COR-L47 (cell line): ENCODE measurements around the gene DUSP12.
"Not testable (repeated sequence)": the region's sequence is repeated elsewhere in the genome, so short reads cannot be mapped to it uniquely, and the experiment has no call there.

Experiments
- DNase-seq: peaks from one replicate; lab custom pipeline; 2025; lab: John Stamatoyannopoulos, UW

The DUSP12 gene

DNA sequence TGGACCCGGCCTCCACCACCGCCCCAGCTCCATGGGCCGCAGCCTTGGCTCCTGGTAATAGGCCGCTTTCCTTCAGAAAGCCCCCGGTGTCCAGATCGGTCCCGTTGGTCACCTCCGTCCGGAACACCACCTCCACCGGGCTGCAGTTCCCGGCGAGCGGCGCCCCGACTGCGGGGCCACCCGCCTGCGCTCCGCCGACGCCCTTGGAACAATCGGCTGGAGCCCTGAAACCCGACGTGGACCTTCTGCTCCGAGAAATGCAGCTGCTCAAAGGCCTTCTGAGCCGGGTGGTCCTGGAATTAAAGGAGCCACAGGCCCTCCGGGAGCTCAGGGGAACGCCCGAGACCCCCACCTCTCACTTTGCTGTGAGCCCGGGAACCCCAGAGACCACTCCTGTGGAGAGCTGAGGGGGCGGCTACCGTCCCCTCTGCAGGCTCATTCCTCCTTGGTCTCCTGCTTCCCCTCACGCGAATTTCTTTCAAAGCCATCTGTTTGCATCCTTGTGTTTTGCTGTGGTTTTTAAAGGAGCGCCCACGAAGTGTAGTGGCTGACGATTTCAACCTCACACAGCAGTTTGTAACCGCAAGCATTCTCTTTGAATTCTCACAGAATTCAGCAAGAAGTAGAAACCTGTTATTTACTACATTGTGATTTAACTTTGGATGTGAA lies 22.2 kb upstream of the DUSP12 start:
- DNase-seq: no peak

DNA sequence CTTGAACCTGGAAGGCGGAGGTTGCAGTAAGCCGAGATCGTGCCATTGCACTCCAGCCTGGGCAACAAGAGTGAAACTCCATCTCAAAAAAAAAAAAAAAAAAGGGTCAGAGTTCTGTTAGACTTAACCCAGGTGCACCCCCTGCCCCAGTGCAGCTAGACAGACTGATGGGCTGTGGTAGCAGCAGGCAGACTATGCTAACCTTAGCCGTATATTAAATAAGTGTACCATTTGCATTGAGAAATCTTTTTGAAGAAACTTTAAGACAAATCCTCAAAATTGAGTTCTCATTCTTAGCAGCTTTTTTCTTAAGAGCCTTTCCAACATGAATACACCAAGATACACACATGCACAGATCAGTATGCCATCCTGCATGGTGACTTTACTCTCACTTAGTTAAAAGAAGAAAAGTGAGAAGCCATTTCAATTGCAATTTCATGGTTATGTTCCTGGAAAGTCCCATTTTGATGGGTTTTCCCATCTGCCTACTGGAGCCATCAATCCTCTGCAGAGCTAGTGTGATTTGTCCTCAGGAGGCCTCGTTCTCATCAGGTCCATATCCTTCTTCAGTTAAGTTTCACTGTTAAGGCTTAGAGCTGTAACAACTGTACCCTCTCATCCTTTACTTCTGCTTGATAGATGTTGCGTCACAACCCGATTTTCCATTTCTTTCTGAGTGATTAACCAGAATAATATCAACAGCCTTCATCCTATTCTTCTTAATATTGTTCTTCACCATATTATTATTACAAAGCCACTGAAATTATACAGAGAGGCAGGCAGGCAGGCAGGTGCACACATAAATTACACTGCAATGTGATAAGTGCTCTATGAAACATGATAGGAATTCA lies 21.0 kb upstream of the DUSP12 start:
- no peak for DNase-seq

DNA sequence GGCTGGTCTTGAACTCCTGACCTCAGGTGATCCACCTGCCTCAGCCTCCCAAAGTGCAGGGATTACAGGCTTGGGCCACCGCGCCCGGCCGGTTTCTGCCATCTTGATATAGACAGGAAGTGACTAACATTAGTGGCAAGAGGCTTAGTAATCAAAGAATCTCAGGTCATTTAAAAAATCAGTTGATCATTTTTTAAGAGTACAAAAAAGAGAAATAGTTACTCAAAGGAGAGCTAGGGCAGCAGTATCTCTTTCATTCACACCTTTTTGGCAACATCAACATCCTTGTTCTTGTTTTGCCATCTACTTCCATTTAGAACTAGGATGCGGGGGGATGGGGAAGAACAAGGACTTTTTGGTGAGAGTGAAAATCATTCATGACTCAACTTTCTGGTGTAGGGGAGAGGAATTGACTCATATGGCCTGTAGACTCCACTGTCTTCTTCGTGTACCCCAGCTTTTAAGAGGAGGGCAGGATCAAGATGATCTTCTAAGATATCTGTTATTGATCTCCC lies 19.5 kb upstream of the DUSP12 start:
- no peak for DNase-seq

DNA sequence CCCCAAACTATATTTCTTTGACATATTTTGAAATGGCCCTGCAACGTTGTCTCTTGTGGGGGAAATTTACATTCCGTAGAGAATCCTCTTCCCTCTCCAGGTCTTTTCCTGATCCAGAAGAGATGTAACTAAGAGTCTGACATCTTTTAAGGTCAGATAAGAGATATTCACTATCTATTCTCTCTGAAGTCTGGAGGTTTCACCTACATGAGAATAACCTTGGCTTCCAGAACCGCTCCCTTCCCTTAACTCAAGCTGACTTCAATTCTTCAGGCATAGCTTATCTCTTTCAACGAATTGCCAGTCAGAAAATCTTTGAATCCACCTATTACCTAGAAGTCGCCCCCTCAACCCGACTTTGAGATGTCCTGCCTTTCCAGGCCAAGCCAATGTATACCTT lies 18.3 kb upstream of the DUSP12 start:
- DNase-seq: no peak

DNA sequence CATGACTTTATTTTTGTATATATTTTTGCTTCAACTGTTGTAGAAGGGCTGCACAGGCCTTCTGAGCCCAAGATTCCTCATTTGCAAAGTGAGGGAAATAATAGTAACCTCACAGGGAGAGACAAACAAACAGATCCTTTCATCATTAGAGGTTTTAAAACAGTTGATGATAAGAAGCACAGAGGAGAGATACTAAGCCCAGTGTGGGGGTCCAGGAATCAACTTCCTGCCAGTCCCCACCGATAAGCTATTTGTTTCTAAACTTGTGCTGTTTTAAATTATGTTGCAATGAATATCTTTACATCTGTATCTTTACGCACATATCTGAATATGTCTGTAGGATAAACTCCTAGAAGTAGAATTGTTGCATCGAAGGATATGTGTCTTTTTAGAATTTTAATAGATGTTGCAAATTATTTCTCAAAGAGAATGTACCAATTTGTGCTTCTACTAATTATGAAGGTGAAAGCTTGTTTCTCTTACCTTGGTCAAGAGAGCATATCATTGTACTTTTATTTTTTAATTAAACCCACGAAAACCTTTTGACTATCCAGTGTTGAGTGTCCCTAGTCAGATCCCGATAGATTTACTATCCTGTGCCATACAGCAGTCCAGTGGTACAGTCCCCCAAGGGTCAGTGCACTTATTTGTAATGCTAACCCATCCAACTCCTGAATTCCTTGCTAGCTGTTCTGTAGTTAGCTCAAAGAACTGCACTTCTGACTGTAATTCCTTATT lies 17.4 kb upstream of the DUSP12 start:
- DNase-seq: no peak

DNA sequence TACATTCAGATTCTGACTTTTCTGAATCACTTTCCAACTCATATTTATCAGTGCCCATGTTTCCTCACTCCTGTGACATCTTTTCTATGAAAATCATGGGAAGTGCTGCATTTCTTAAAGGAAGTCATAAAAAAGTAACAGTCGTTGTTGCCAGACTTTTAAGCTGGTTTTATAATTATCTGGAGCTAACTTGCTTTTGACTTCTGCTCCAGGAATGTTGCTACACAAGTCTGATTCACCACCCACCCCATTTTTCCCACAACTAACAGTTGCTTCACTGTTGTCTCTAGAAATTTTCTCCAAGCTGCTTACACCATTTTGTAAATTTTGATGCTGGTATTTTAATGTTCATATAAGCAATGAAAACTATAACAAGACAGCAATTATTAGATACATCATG lies 16.1 kb upstream of the DUSP12 start:
- DNase-seq: no peak

DNA sequence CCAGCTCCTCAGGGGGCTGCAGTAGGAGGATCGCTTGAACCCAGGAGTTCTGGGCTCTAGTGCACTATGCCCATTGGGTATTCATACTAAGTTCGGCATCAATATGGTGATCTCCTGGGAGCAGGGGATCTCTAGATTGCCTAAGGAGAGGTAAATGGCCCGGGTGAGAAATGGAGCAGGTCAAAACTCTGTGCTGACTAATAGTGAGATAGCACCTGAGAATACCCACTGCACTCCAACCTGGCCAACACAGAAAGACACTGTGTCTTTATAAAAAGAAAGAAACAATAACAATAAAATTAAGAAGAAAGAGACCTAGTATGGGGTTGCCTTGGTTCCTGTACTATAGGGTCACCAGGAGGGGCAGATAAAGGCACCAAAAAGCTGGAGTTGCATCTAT lies 13.7 kb upstream of the DUSP12 start:
- no peak for DNase-seq

DNA sequence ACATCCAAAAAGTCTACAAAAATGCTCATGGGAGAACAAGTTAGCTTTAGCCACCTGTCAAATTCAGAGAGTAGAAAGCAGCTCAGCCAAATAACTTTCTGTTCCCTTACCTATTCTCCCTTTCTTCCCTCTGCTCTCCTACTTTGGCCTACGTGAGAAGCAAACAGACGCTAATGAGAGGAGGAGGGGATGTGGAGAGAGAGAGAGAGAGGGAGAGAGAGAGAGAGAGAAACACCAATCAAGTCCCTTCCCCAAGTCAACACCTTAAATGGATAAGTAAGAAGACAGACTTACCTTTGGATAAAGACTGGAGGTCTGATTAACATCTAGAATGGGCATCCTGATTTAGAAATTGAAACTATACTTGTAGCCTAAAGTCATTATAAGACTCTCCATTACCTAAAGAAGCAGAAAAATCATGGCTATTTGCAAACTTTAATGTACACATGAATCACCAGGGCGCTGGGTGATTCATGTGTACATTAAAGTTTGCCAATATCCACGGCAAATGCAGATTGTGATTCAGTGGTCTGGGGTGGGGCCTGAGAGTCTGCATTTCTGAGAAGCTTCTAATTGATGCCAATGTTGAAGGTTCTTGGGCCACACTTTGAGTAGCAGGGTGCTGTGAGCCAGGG lies 13.1 kb upstream of the DUSP12 start:
- no peak for DNase-seq

DNA sequence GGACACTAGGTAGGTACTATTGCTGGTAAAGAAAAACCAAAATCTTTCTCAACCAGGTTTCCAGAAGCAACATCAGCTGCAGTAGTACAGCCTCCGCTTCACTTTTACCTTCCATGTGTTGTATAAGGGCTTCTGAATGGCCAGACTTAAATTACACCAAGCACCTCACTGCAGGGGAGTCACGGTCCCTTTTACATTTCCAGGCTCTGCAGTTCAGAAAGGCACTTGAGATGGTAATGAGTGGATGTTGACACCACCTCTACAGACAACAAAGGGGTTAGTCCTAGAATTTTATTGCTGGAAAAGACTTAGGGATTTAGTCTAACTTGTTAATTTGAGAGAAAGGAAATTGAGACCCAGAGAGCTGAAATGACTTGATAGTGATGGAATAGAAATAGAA lies 12.0 kb upstream of the DUSP12 start:
- DNase-seq: no peak

DNA sequence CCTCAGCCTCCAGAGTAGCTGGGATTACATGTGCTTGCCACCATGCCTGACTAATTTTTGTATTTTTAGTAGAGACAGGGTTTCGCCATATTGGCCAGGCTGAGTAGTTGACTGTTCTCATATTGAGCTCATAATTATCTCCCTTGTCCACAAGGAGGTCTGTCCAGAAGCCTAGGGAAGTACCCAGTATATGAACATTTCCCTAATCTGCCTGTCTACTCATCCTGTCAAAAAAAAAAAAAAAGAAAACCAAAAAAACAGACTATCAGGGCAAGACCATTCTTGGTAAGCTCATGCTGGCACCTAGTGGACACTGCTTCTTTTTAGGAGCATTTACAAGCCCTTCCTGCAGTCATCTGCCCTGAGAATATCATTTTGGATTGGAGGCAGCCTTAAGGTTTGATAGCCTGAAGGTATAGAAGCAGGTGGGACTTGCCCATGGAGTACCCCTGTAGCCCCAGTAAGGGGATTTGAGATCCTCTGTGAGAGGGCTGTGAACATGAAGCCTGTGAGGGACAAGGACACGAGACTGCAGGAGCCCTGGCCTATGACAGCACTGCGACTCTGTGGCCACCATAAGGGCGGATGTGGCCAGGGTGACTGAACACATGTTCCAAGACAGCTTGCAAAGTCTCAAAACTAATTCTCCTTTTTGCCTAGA lies 10.8 kb upstream of the DUSP12 start:
- DNase-seq: peak; percentile 8

DNA sequence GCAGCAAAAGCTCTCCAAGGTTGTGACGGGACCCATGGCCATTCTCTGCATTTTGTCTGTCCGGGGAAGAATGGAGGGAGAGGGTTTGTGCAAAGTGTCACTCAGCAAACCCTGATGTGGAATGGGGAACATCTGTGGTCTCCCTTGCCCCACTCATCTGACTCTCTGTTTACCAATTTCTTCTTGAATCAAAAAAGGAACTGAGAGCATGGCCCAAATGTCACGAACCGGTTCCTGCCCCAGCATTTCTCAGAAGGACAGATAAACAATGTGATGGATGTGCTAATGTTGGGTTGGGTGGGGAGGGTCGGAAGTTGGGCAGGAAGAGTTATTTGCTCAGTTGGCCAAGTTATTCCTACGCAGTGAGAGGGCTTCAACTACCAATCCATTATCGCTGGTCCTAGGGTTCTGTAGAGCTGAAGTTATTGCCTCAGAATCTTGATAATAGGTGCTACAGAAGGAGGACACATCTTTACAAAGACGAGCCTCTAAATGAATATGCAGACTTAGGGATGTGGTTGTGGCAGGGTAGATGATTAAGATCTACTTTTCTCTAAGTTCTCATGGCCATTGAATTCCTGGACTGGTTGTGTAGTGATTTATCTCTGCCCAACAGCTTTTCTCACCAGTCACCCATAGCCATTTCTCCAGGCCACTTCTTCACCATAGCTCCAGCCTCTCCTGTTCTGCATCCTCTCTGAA lies 9.6 kb upstream of the DUSP12 start:
- no peak for DNase-seq

DNA sequence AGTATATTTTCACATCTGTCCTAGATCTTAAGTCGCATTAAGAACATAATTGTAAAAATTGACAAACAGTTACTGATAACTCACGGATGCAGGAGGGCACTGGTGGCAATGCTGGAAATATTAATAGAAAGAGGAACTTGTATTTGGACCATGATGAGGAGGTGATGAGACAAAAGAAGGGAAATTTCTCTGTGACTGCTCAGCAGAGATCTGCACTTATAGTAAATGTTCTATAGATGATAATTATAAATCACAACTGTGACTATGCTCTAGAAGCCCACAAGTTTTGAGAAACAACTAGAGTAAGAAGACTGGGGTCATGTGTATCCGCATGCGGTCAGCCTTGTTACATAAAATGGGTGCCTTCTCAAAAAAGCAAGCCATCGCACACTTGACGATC lies 8.7 kb upstream of the DUSP12 start:
- DNase-seq: no peak

DNA sequence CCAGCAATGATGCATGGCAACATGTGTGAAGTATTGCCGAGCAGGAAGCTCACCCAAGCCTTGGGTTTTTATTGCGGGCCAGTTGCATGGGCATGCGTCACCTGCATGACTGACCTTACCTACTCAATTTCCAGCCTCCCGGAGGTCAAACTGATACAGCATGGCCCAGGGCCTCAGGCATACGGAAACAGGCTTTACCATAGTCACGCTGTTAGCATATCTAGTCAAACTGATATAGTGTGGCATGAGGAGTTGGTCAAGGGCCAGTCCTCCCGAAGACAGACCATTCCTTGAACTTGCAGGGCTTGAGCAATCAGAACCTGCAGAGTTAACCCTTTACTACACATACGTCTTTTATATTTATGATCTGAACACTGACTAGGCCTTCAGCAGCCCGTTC lies 6.4 kb upstream of the DUSP12 start:
- DNase-seq: no peak

DNA sequence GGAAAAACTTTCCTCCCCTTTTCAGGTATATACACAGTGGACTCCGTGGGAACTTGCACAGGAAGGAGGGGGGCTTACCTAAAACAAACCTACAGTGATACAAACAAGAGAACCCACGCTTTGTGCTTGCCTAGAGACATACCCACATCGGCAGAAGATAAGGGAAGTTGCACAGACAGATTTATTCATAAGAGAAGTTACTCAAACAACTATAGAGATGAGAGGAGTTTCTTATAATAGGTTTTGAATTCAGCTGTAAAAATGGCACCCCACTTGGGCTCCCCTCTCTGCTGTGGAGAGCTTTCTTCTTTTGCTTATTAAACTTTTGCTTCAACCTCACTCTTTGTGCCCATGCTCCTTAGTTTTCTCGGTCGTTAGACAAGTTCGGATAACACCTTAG lies 1.8 kb upstream of the DUSP12 start:
- DNase-seq: no peak

DNA sequence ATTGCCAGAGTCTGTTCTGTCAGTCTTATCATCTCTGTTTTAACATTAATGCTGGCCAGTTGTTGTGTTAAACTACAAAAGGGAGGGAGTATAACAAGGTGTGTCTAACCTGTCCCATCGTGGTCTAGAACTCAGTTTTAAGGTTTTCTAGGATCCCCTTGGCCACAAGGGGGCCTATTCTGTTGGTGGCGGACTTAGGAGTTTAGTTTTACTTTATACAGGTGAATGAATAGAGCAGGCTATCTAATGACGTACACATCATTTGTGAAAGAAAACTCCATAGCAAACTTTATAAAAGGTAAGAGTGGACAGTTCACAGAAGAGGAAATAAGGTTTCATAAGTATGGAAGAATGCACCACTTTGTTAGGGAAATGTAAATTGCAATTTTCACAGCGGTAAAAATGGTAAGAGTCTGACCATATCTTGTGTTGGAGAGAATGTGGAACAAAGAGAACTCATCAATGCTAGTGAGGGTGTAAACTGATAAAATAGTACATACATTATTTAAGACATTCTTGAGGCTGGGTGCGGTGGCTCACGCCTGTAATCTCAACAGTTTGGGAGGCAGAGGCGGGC lies 14.0 kb downstream of the DUSP12 start:
- peak; percentile 6 for DNase-seq

DNA sequence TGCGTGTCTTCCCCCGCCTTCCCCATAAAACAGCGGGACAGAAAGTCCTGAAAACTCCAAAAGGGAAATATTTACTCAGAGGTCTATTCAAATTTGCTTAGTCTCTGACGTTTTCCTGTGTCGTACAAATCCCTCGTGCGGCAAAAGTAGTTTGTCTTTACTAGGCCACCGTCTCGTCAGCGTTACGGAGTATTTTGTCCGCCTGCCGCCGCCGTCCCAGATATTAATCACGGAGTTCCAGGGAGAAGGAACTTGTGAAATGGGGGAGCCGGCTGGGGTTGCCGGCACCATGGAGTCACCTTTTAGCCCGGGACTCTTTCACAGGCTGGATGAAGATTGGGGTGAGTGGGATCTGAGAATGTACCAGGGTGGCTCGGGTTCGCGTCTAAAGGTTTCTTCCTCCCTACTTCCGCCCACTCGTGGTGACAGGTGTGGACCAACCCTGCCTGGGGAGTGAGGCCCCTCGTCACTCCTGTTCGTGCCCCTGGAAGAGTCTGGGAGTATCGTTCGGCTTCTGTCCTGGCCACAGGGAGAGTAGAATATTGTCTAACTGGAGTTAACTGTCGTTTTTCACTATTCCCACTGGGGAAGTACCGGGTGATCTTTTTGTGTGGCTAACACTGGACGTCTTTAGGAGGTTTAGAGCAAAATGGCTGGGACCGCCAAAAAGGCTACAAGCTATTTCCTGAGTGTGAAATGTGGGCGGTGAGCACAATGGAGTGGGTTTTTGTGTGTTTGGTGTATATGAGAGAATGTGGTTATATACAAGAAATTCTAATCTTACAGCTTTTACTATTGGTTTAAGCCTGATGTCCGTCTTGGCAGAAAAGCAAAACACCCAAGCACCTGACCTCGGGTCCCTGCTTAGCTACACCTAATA lies 16.8 kb downstream of the DUSP12 start, which contains the start of gene ATF6:
Gene ATF6, plus strand, starts transcription at position 219 of the 880 bp plus-strand sequence. Its CDS starts 41 bp downstream, at position 260.
- peak; percentile 86 for DNase-seq

DNA sequence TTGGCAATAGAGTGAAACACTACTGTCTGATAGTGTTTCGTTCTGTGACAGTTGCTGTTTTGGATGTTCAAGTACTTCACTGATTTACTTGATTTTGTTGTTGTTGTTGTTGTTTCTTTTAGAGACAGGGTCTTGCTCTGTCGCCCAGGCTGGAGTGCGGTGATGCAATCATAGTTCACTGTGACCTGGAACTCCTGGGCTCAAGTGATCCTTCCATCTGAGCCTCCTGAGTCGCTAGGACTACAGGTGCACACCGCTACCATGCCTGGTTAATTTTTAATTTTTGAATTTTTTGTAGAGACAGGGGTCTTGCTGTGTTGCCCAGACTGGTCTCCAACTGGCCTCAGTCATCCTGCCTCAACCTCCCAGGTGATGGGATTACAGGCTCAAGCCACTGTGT lies 18.9 kb downstream of the DUSP12 start:
- DNase-seq: no peak

DNA sequence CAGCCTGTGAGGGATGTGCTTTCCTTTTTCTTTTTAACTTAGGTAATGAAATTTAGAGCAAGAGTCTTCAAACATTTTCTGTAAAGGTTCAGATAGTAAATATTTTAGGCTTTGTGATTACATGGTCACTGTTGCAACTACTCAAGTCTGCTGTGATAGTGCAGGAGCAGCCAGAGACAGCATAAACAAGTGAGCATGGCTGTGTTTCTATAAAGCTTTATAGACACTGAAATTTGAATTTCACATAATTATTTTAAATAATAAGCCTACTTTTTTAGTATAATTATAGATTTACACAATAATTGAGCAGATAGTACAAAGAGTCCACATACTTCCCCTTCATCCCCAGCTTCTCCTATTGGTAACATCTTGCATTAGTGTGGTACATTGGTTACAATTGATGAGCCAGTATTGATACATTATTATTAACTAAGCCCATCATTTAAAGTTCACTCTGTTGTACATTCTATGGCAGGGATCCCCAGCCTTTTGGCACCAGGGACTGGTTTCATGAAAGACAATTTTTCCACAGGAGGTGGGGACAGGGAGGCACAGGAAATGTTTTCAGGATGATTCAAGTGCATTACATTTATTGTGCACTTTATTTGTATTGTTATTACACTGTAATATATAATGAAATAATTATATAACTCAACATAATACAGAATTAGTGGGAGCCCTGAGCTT lies 19.5 kb downstream of the DUSP12 start:
- no peak for DNase-seq

DNA sequence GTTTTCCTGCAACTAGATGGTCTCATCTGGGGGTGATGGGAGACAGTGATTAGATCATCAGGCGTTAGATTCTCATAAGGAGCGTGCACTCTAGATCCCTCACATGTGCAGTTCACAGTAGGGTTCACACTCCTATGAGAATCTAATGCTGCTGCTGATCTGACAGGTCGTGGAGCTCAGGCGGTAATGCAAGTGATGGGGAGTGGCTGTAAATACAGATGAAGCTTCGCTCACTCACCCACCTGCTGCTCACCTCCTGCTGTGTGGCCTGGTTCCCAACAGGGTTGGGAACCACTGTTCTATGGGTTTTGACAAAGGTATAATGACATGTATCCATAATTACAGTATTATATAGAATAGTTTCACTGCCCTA lies 20.1 kb downstream of the DUSP12 start:
- not testable (repeated sequence) for DNase-seq
